HG02759 (cell line): ENCODE measurements around the gene TANK.
A peak's percentile ranks its signal among the peaks of the same experiment; 100 is the strongest.
"Not testable (repeated sequence)": the region's sequence is repeated elsewhere in the genome, so short reads cannot be mapped to it uniquely, and the experiment has no call there.

Experiments
- ATAC-seq: cut with Tn5 transposase; IDR thresholded peaks from one replicate; pipeline ENCODE4 v1.9.1; 2021; ENCODE audit warnings: mild to moderate bottlenecking, moderate library complexity; ENCODE audit not compliant: unreplicated experiment

TANK gene

GRCh38 chr2:161160226-161161073 is at the start of gene TANK:
Gene TANK, plus strand, starts transcription at chr2:161160428. Its CDS starts 19,235 bp downstream, at chr2:161179663.
- peak; percentile 88 for ATAC-seq

GRCh38 chr2:161111531-161111930 is 48.7 kb upstream of the TANK start:
- no peak for ATAC-seq

- no peak for ATAC-seq
Observed at GRCh38 chr2:161112908-161113307, 47.3 kb upstream of the TANK start.

- peak; percentile 43 for ATAC-seq
Observed at GRCh38 chr2:161113693-161114575, 46.3 kb upstream of the TANK start.

- ATAC-seq, result no peak
Observed at GRCh38 chr2:161115205-161115604, 45.0 kb upstream of the TANK start.

- ATAC-seq, result no peak
Observed at GRCh38 chr2:161115605-161116380, 44.4 kb upstream of the TANK start.

GRCh38 chr2:161116509-161116908 is 43.7 kb upstream of the TANK start:
- ATAC-seq, result no peak

- no peak for ATAC-seq
Observed at GRCh38 chr2:161117506-161117905, 42.7 kb upstream of the TANK start.

GRCh38 chr2:161118722-161119121 is 41.5 kb upstream of the TANK start:
- peak; percentile 35 for ATAC-seq

- ATAC-seq, result no peak
Observed at GRCh38 chr2:161119483-161119882, 40.7 kb upstream of the TANK start.

- no peak for ATAC-seq
Observed at GRCh38 chr2:161120775-161121174, 39.5 kb upstream of the TANK start.

GRCh38 chr2:161121622-161122021 is 38.6 kb upstream of the TANK start:
- ATAC-seq, result no peak

GRCh38 chr2:161122772-161123530 is 37.3 kb upstream of the TANK start:
- ATAC-seq, result peak; percentile 54

GRCh38 chr2:161123531-161124030 is 36.6 kb upstream of the TANK start:
- no peak for ATAC-seq

- ATAC-seq, result peak; percentile 52
Observed at GRCh38 chr2:161124201-161124600, 36.0 kb upstream of the TANK start.

GRCh38 chr2:161128885-161129284 is 31.3 kb upstream of the TANK start:
- no peak for ATAC-seq

GRCh38 chr2:161130354-161130753 is 29.9 kb upstream of the TANK start:
- no peak for ATAC-seq

GRCh38 chr2:161131074-161131680 is 29.1 kb upstream of the TANK start:
- no peak for ATAC-seq

GRCh38 chr2:161131804-161132203 is 28.4 kb upstream of the TANK start:
- no peak for ATAC-seq

- ATAC-seq, result not testable (repeated sequence)
Observed at GRCh38 chr2:161132384-161132783, 27.8 kb upstream of the TANK start.
